ENCODE measurements around the gene MPND. TPM values are rescaled to one million over a fixed set of nuclear protein-coding genes. Genes with fewer than 3 reads are reported as not detected.

Gene MPND
- total RNA-seq, 1 donor from 2014 or later: 11.3 TPM

- no peak for DNase-seq
These were observed 22.9 kb upstream of the MPND start for GRCh38 chr19:4320419-4320818.

- no peak for DNase-seq
These were observed 20.3 kb upstream of the MPND start for GRCh38 chr19:4322942-4323665.

- DNase-seq: no peak
These were observed 19.7 kb upstream of the MPND start for GRCh38 chr19:4323692-4324091.

GRCh38 chr19:4324228-4324627, 19.1 kb upstream of the MPND start:
- DNase-seq: no peak

- DNase-seq: no peak
These were observed 17.0 kb upstream of the MPND start for GRCh38 chr19:4326215-4326836.

GRCh38 chr19:4326837-4327251, 16.5 kb upstream of the MPND start:
- peak; percentile 14 for DNase-seq

- peak; percentile 78 for DNase-seq
These were observed 16.0 kb upstream of the MPND start for GRCh38 chr19:4327252-4327876.

- DNase-seq: no peak
These were observed 15.5 kb upstream of the MPND start for GRCh38 chr19:4327877-4328242.

GRCh38 chr19:4328243-4328990, 14.9 kb upstream of the MPND start:
- DNase-seq: peak; percentile 99

GRCh38 chr19:4328991-4329681, 14.2 kb upstream of the MPND start:
- peak; percentile 15 for DNase-seq

GRCh38 chr19:4329858-4330257, 13.5 kb upstream of the MPND start:
- DNase-seq: no peak

GRCh38 chr19:4334929-4335570, 8.3 kb upstream of the MPND start:
- DNase-seq: no peak

GRCh38 chr19:4337906-4338440, 5.4 kb upstream of the MPND start:
- DNase-seq: peak; percentile 30

GRCh38 chr19:4338441-4339355, 4.7 kb upstream of the MPND start, which contains the start of gene STAP2:
Gene STAP2 (minus strand): TSS chr19:4338827. CDS start chr19:4338753, 74 bp downstream.
- peak; percentile 58 for DNase-seq

- DNase-seq: no peak
These were observed 1.1 kb upstream of the MPND start for GRCh38 chr19:4342314-4342614.

- DNase-seq: peak; percentile 100
These were observed 570 bp upstream of the MPND start for GRCh38 chr19:4342615-4343369.

GRCh38 chr19:4345342-4346019, 2.1 kb downstream of the MPND start:
- DNase-seq: no peak

- no peak for DNase-seq
These were observed 2.6 kb downstream of the MPND start for GRCh38 chr19:4346020-4346383.

GRCh38 chr19:4347521-4347920, 4.2 kb downstream of the MPND start:
- no peak for DNase-seq
